ENCODE results near the gene GMPR. TPM values are rescaled to one million over a fixed set of nuclear protein-coding genes. Genes with fewer than 3 reads are reported as not detected.

GMPR gene
- total and polyA plus RNA-seq, 10 of the 15 experiments (the other 5 are each of a cell fraction or from before 2014, with no cell fraction given) = 0.15 to 1.8 (median 0.49) TPM; not detected in 1

GRCh38 chr6:16206595-16207037 is 31.8 kb upstream of the GMPR start (continued):
- TF ChIP-seq SUZ12 (IDR thresholded peaks at IDR 0.05; ENCODE audit: unreplicated experiment) = no peak

- Histone ChIP-seq H3K9ac (ENCODE audit: control insufficient read depth, insufficient read depth, low read length) (no peak overlapping the region), H3K79me2 (ENCODE audit: control insufficient read depth, insufficient read depth, low read length) (no peaks in the 10 kb centered on the region), H3K9me3 (replicated peaks; ENCODE audit: control insufficient read depth, insufficient read depth, low read length) (no peaks in the 10 kb centered on the region), H3K36me3 (ENCODE audit: control insufficient read depth in 2 of 2, insufficient read depth in 2 of 2, low read length in 1 of 2) (no peaks in the 10 kb centered on the region), H3K4me3 (no peak overlapping the region), H3K27me3 (replicated peaks in 1 of 2; ENCODE audit: control insufficient read depth in 2 of 2, insufficient read depth in 2 of 2, low read length in 1 of 2) (peaks cover 0 to 3% of the 10 kb centered on the region in 2 experiments; a peak in 2 of 4 replicates), H4K20me1 (ENCODE audit: control insufficient read depth, insufficient read depth) (no peaks in the 10 kb centered on the region), H2AFZ (ENCODE audit: control insufficient read depth, low read depth, low read length) (no peak overlapping the region), H3K27ac (ENCODE audit: control insufficient read depth, insufficient read depth) (no peak overlapping the region), H3K4me2 (ENCODE audit: control insufficient read depth, insufficient read depth) (no peak overlapping the region), H3K4me1 (ENCODE audit: control insufficient read depth, insufficient read depth, low read length) (peaks cover 16% of the 10 kb centered on the region)
- FAIRE-seq (no peak), DNase-seq (ENCODE audit: low read depth, low spot score) (no peak), ATAC-seq (no peak)
- ChIA-PET SMC1A (ENCODE audit: uncharacterized antibody, unreplicated experiment) (interaction anchor here (0.6 to 3.3 kb wide), 7 partner anchors 14 to 878 kb away, joined by 3 to 15 read pairs (median 3); no protein-coding TSS in a partner anchor), POLR2A (interaction anchor here (0.6 kb wide), 1 partner anchor 441 kb away, joined by 4 read pairs; no protein-coding TSS in a partner anchor), RAD21 (ENCODE audit: unreplicated experiment) (interaction anchor here (2.5 to 4.2 kb wide), 2 partner anchors 25 to 518 kb away, joined by 10 to 13 read pairs; no protein-coding TSS in a partner anchor), CTCF (interaction anchor here (0.9 to 11.7 kb wide), 5 partner anchors 25 to 509 kb away, joined by 3 to 130 read pairs (median 4); partner anchors contain the start of gene MYLIP)
- WGBS (ENCODE audit: insufficient coverage, insufficient replicate concordance, low lambda C conversion rate, missing lambda C conversion rate) = 0% methylated on average over 2 of the region's 2 CpGs
- no TSS peak for BruUV-seq (replicated peaks)
- in situ Hi-C loops (cut with MboI) = no loop called here
- intact Hi-C loops (cut with micrococcal nuclease; ENCODE audit: unreplicated experiment) = loop anchor here (5.0 kb wide), 2 partner anchors 587 to 682 kb away; no protein-coding TSS in a partner anchor
- TF ChIP-seq NFYB (IDR thresholded peaks at IDR 0.05; ENCODE audit: insufficient read depth, low read depth, low read length) = no peak
- no peak for TF ChIP-seq TCF3 (IDR thresholded peaks at IDR 0.05; ENCODE audit: borderline replicate concordance, insufficient read depth, low read depth, low read length)
- TF ChIP-seq FOXM1 (IDR thresholded peaks at IDR 0.05; ENCODE audit: low read depth, low read length) = no peak
- no peak for TF ChIP-seq JUNB (IDR thresholded peaks at IDR 0.05)
- TF ChIP-seq, protein P1, sequence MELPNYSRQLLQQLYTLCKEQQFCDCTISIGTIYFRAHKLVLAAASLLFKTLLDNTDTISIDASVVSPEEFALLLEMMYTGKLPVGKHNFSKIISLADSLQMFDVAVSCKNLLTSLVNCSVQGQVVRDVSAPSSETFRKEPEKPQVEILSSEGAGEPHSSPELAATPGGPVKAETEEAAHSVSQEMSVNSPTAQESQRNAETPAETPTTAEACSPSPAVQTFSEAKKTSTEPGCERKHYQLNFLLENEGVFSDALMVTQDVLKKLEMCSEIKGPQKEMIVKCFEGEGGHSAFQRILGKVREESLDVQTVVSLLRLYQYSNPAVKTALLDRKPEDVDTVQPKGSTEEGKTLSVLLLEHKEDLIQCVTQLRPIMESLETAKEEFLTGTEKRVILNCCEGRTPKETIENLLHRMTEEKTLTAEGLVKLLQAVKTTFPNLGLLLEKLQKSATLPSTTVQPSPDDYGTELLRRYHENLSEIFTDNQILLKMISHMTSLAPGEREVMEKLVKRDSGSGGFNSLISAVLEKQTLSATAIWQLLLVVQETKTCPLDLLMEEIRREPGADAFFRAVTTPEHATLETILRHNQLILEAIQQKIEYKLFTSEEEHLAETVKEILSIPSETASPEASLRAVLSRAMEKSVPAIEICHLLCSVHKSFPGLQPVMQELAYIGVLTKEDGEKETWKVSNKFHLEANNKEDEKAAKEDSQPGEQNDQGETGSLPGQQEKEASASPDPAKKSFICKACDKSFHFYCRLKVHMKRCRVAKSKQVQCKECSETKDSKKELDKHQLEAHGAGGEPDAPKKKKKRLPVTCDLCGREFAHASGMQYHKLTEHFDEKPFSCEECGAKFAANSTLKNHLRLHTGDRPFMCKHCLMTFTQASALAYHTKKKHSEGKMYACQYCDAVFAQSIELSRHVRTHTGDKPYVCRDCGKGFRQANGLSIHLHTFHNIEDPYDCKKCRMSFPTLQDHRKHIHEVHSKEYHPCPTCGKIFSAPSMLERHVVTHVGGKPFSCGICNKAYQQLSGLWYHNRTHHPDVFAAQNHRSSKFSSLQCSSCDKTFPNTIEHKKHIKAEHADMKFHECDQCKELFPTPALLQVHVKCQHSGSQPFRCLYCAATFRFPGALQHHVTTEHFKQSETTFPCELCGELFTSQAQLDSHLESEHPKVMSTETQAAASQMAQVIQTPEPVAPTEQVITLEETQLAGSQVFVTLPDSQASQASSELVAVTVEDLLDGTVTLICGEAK (IDR thresholded peaks at IDR 0.05; ENCODE audit: borderline replicate concordance) = no peak
- TF ChIP-seq, protein P2, sequence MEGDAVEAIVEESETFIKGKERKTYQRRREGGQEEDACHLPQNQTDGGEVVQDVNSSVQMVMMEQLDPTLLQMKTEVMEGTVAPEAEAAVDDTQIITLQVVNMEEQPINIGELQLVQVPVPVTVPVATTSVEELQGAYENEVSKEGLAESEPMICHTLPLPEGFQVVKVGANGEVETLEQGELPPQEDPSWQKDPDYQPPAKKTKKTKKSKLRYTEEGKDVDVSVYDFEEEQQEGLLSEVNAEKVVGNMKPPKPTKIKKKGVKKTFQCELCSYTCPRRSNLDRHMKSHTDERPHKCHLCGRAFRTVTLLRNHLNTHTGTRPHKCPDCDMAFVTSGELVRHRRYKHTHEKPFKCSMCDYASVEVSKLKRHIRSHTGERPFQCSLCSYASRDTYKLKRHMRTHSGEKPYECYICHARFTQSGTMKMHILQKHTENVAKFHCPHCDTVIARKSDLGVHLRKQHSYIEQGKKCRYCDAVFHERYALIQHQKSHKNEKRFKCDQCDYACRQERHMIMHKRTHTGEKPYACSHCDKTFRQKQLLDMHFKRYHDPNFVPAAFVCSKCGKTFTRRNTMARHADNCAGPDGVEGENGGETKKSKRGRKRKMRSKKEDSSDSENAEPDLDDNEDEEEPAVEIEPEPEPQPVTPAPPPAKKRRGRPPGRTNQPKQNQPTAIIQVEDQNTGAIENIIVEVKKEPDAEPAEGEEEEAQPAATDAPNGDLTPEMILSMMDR (IDR thresholded peaks at IDR 0.05 in 2 of 3, conservative IDR thresholded peaks at IDR 0.05 in 1 of 3; ENCODE audit: control insufficient read depth in 2 of 3, extremely low read depth in 1 of 3, insufficient read depth in 1 of 3, low read depth in 3 of 3, low read length in 3 of 3) = no peak
- no peak for TF ChIP-seq CHD2 (IDR thresholded peaks at IDR 0.05; ENCODE audit: borderline replicate concordance, low read depth, low read length)
- no peak for TF ChIP-seq CBX5 (IDR thresholded peaks at IDR 0.05; ENCODE audit: low read depth)
- TF ChIP-seq CREM (IDR thresholded peaks at IDR 0.05; ENCODE audit: low read depth) = no peak
- no peak for TF ChIP-seq SREBF2 (IDR thresholded peaks at IDR 0.05; ENCODE audit: low read length)
- no peak for TF ChIP-seq ATF3 (IDR thresholded peaks at IDR 0.05; ENCODE audit: borderline replicate concordance, extremely low read depth, low read depth, low read length)
- TF ChIP-seq MAX (IDR thresholded peaks at IDR 0.05; ENCODE audit: low read depth, low read length) = no peak
- TF ChIP-seq SMC3 (IDR thresholded peaks at IDR 0.05; ENCODE audit: borderline replicate concordance, low read length) = no peak
- TF ChIP-seq FOXK2 (IDR thresholded peaks at IDR 0.05) = no peak
- TF ChIP-seq LARP7 (IDR thresholded peaks at IDR 0.05) = no peak
- no peak for TF ChIP-seq KLF5 (IDR thresholded peaks at IDR 0.05; ENCODE audit: partially characterized antibody)
These were observed 29.4 kb upstream of the GMPR start for GRCh38 chr6:16208989-16209388.
